Skeletal muscle cell (primary cell): ENCODE data around the gene CNTNAP1.

ENCODE experiments used
- DNase-seq: peaks from one replicate; pipeline ENCODE4 v3.0.0-alpha.2; 2010; ENCODE audit warnings: low read depth
- H3K4me3 ChIP-seq: 2 replicates; pipeline ENCODE4 v1.5.1; 2011; ENCODE audit warnings: low read depth, mild to moderate bottlenecking, control low read depth, low read length, moderate library complexity

Gene CNTNAP1

DNA sequence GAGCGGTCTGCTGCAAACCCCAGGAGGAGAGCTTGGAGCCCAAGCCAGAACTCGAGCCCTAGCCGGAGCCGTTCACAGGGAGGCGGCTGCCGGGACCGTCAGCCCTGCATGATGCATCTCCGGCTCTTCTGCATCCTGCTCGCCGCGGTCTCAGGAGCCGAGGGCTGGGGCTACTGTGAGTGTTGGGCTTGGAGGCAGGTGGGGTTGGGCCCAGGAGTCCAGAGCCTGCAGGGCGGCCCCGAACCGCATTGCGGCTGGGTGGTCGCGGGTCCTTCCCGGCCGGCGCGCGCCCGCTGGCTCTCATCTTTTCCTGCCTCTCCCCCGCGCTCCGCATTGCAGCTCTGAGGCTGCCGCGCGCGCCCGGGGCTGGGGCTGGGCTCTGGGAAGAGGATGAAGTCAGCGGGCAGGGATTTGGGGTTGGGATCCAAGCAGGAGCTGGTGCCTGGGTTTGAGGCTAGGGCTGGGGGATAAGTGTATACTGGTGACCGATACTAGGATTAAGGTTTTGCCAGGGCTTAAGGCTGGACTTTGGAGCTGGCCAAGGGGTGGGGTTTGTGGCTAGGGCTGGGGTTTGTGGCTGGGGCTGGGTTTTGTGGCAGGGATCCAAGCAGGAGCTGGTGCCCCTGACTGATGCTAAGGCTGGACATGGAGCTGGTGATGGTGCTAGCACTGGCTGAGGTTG is 532 bp downstream of the CNTNAP1 start:
- peak overlapping the region; percentile 68 for H3K4me3 ChIP-seq
- DNase-seq, result no peak

DNA sequence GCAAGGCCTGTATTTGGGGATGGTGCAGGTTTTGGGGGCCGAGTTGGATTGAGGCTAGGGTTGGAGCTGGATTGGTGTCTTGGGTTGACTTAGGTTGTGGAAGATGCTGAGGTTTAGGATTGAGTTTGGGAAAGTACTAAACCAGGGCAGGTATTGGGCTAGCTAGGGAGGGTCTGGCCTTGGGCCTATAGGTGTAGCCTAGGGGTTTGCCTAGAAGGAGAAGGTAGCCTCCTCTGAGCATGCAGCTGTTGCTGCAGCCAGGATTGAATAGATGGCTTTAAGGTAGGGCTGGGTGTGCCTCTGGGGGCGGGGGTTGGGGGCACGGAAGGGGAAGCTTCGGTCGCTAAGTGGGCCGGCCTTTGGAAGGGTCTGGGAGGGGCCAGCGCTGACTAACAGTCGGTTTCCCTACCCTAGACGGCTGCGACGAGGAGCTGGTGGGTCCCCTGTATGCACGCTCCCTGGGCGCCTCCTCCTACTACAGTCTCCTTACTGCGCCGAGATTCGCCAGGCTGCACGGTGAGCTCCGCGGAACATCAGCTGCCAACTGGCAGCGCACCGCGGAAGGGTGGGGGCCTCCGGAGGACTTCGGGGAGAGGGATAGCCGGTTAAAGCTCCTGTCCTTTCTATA is 1.2 kb downstream of the CNTNAP1 start:
- H3K4me3 ChIP-seq, result peak overlapping the region; percentile 68
- DNase-seq, result no peak

DNA sequence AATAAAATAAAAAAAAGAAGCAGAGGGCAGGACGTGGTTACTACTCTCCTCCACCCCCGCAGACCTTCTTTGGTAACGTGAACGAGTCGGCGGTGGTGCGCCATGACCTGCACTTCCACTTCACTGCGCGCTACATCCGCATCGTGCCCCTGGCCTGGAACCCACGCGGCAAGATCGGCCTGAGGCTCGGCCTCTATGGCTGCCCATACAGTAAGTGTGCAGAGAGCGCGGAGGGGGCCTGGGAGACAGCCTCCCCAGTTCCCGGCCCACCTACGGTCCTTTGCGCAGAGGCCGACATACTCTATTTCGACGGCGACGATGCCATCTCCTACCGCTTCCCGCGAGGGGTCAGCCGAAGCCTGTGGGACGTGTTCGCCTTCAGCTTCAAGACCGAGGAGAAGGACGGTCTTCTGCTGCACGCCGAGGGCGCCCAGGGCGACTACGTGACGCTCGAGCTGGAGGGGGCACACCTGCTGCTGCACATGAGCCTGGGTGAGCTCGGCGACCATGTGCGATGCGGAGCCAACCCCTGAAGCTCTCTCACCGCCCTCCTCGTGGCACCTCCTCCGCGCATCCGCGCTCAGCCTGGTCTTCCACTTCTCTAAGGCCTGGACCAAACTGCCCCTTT is 2.7 kb downstream of the CNTNAP1 start:
- no peak overlapping the region for H3K4me3 ChIP-seq
- DNase-seq, result no peak

DNA sequence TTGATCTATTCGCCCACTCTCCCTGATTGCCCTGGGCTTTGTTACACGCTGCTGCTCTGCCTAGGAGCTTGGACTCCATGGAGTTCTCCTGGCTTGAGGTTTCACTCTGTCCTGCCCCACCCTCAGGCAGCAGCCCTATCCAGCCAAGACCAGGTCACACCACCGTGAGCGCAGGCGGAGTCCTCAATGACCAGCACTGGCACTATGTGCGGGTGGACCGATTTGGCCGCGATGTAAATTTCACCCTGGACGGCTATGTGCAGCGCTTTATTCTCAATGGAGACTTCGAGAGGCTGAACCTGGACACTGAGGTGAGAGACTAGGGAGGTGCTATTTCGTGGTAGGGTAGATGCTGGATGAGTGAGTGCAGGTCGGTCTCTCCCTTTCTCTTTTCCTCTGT is 3.5 kb downstream of the CNTNAP1 start:
- no peak overlapping the region for H3K4me3 ChIP-seq
- no peak for DNase-seq

DNA sequence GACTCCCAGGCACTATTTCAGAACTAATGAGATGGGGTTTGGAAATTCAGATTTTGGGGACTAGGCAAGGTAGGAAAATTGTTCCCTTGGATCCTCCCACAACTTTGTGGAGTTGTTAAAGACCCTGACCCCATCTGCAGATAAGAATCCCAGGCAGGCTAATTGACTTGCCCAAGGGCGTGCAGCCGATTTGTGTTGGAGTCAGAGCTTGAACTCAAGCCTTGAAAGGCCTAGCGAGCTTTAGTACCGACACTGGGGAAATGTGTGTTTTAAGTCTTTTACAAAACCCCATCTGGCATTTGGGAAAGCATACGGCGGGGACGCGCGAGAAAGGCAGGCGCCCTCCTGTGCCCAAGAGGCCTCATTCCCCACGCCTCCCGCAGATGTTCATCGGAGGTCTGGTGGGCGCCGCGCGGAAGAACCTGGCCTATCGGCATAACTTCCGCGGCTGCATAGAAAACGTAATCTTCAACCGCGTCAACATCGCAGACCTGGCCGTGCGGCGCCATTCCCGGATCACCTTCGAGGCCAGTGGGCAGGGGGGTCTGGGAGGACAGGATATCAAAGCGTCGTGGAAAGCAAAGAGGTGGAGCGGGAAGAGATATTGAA is 4.3 kb downstream of the CNTNAP1 start:
- H3K4me3 ChIP-seq, result no peak overlapping the region
- no peak for DNase-seq

DNA sequence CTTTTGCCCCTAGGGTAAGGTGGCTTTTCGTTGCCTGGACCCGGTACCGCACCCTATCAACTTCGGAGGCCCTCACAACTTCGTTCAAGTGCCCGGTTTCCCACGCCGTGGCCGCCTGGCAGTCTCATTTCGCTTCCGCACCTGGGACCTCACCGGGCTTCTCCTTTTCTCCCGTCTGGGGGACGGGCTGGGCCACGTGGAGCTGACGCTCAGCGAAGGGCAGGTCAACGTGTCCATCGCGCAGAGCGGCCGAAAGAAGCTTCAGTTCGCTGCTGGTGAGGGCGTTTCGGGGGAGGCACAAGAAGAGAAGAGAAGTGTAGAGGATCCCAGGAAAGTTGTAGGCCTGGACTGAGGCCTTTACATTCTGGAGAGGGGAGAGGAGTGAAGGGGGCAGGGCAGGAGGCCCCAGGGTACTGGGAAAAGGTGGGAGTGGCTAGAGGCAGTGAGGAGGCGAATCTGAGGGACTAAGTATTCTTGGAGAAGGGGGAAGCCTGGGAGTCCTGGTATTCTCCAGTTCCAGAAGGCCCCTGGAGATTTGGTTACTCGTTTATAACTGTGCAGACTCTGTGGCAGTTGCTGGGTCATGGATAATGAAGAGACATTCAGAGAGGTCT is 5.5 kb downstream of the CNTNAP1 start:
- no peak overlapping the region for H3K4me3 ChIP-seq

DNA sequence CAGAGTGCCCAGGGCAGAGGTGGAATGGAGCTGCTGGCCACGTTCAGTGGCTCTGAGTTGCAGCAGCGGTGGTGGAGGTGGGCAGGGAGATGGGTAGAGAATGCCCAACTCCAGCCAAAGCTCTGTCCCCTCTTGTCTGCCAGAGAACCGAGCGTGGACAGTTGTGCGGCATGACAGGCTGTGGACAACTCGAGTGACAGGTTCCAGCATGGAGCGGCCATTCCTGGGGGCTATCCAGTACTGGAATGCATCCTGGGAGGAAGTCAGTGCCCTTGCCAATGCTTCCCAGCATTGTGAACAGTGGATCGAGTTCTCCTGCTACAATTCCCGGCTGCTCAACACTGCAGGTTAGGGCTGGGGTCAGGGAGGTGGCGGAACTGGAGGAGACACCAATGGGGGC is 8.3 kb downstream of the CNTNAP1 start:
- DNase-seq, result no peak
- no peak overlapping the region for H3K4me3 ChIP-seq

More for the DNA sequence above, 5.5 kb downstream of the CNTNAP1 start:
- DNase-seq, result no peak

DNA sequence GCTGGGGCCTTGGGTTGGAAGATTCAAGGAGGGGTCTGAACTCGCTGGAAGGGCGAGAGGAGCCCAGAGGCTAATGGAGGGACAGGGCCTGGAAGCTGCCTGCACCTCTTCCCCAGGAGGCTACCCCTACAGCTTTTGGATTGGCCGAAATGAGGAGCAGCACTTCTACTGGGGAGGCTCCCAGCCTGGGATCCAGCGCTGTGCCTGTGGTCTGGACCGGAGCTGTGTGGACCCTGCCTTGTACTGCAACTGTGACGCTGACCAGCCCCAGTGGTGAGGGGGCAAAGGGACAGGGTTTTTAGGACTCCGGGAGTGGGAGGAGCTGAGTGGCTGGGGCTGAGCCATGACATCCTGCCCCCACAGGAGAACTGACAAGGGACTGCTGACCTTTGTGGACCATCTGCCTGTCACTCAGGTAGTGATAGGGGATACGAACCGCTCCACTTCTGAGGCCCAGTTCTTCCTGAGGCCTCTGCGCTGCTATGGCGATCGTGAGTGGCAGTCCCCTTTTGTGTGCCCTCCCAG is 8.8 kb downstream of the CNTNAP1 start:
- no peak for DNase-seq
- no peak overlapping the region for H3K4me3 ChIP-seq

DNA sequence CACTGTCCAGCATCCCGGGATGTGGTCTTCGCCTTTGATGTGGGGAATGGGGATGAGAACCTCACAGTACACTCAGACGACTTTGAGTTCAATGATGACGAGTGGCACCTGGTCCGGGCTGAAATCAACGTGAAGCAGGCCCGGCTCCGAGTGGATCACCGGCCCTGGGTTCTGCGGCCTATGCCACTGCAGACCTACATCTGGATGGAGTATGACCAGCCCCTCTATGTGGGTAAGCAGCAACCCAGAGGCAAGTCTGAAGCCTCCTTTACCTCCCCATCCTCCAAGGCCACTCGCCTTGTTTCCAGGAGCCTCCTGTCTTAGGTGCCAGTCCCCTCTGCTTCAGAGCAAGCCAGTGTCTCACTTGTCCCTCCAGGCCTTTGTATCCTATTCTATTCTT is 10.2 kb downstream of the CNTNAP1 start:
- H3K4me3 ChIP-seq, result no peak overlapping the region
- DNase-seq, result no peak

DNA sequence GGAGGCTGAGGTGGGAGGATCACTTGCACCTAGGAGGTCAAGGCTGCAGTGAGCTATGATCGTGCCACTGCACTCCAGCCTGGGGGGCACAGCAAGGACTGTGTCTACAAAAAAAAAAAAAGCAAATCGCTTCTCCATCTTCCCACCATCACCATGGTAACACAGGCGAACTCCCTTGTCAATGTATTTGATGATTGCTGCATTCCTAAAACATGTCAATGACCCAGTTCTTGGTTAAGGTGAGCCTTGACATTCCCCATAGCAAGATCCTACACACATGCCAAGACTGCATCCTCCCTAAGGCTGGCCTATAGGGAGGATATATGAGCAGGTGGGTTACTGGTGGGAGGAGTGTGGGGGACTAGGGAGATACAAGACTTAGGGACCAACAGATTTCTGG is 12.2 kb downstream of the CNTNAP1 start:
- DNase-seq, result no peak

DNA sequence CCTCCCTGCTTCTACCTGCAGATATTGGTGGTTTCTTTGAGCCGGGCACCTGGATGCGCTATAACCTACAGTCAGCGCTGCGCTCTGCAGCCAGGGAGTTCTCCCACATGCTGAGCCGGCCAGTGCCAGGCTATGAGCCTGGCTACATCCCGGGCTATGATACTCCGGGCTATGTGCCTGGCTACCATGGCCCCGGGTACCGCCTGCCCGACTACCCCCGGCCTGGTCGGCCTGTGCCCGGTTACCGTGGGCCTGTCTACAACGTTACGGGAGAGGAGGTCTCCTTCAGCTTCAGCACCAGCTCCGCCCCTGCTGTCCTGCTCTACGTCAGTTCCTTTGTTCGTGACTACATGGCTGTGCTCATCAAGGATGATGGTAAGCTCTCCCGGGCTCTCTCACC is 13.2 kb downstream of the CNTNAP1 start:
- H3K4me3 ChIP-seq, result no peak overlapping the region
- no peak for DNase-seq

More for the DNA sequence above, 12.2 kb downstream of the CNTNAP1 start:
- H3K4me3 ChIP-seq, result no peak overlapping the region

DNA sequence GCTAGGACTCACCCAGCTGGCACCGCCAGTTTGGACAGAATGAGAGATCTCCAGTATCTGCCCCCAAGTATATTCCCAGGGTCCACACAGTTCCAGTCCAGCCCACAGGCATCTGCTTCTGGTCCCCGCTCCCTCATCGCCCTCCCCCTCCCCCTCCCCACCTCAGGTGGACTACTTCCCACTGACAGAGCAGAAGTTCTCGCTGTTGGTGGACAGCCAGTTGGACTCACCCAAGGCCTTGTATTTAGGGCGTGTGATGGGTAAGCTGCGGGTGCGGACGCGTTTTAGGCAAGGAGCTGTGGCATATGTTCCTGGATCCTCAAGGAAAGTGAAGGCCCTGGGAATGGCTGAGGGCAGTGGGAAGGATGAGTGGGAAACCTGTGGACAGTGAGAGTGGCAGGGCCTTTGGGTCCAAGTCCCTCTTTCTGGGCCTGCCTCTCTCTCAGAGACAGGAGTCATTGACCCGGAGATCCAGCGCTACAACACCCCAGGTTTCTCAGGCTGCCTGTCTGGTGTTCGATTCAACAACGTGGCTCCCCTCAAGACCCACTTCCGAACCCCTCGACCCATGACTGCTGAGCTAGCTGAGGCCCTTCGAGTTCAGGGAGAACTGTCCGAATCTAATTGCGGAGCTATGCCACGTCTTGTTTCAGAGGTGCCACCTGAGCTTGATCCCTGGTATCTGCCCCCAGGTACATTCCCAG is 14.9 kb downstream of the CNTNAP1 start:
- DNase-seq, result no peak

DNA sequence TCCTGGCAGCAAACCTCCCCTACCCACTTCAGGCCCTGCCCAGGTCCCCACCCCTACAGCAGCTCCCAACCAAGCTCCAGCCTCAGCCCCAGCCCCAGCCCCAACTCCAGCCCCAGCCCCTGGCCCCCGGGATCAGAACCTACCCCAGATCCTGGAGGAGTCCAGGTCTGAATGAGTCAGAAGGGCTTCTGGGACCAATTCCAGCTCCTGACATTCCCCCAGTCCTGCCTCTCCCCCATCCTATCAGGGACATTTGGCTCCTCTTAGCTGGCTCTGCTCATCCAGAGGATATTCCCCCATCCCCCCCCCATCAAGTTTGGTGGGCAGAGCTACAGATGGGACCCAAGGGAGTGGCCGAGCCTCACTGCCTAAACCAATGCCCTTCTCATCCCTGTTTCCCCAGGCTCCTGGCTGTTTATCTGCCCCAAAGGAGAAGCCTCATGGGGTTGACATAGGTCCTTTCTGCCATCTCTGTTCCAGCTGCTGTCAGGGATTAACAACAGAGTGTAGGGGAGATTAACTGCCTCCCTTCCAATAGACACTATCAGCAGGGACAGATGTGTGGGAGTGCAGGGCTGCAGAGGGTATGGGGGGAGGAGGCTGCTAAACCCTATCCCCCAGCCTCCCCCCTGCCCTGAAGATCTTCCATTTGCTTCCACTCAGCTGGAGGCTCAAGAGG is 16.5 kb downstream of the CNTNAP1 start:
- DNase-seq, result peak; percentile 78
- no peak overlapping the region for H3K4me3 ChIP-seq

More for the DNA sequence above, 14.9 kb downstream of the CNTNAP1 start:
- no peak overlapping the region for H3K4me3 ChIP-seq

DNA sequence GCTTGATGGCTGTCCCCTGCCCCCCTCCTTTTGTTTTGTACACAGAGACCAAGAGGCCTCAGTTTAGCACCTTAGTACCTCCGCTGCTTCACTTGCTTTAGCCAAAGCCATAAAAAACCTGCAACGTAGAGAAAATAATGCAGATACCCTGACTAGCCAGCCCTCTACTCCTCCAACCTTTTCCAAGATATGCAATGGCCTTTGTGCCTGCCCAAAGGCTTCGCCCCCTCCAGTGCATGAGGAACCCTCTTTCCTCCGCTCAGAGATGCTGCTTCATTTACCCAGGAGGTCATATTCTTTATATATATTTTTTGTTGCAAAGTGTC is 17.0 kb downstream of the CNTNAP1 start:
- no peak overlapping the region for H3K4me3 ChIP-seq
- no peak for DNase-seq

DNA sequence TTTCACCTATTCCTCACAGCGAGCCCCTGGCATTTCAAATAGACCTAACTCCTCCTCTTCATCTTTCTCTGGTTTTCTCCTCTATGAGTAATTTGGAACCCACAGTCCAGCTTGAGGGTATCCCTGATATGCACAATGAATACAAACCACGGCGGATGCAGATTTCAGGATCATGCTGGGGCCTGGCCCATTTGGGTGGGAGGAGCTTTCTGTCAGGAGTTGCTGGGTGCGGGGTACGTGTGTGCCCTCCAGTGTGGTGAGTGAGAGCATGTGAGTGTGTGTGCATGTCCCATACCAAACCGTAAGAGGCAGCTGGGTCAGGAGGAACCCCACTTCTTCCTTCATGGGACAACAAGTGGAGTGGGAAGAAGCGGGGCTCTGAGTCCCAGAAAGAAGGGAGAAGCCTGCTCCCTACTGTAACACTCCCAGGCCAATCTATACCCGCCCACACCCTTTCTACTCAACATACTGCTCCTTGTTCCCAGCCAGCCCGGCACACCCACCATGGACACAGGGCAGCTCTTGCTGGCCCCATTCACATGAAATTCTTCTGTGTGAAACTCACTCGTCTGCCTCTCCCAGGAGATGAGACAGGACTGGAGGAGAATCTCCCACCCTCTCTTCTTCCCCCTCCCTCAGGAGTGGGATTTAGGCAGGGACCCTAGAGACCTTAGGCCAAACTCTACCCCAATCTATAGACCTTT is 18.4 kb downstream of the CNTNAP1 start:
- DNase-seq, result no peak
- no peak overlapping the region for H3K4me3 ChIP-seq

DNA sequence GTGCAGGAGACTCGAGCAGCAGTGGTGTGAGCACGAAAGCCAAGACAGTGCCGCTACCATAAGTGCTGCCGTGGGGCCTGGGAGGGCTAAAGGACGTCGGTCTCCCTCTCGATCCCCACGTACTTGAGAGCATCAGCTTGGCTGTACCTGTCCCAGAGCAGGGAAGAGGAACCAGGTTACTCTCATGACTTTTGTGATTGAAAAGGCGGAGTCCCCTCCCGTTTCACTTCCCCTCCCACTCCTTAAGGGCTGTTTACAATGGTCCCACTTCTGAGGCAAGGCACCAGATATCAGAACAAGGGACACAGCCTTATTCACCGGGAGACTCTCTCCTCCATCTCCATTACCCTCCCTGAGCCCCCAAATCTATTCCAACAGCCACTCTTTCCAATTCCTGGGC is 20.1 kb downstream of the CNTNAP1 start:
- no peak overlapping the region for H3K4me3 ChIP-seq
- DNase-seq, result no peak

DNA sequence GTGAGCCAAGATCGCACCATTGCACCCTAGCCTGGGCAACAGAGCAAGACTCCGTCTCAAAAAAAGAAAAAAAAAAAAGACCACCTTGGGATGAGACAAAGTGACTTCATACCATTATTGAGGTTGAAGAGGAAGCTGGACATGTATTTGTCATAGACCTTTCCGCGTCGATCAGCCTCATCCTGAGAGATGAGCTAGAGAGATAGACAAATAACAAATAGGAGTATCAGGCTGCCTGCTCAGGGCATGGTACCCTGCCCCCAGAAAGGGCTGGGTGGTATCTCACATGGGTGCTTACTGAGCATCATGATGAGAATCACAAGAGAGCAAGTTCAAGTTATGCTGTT is 22.1 kb downstream of the CNTNAP1 start:
- DNase-seq, result no peak
- H3K4me3 ChIP-seq, result no peak overlapping the region

DNA sequence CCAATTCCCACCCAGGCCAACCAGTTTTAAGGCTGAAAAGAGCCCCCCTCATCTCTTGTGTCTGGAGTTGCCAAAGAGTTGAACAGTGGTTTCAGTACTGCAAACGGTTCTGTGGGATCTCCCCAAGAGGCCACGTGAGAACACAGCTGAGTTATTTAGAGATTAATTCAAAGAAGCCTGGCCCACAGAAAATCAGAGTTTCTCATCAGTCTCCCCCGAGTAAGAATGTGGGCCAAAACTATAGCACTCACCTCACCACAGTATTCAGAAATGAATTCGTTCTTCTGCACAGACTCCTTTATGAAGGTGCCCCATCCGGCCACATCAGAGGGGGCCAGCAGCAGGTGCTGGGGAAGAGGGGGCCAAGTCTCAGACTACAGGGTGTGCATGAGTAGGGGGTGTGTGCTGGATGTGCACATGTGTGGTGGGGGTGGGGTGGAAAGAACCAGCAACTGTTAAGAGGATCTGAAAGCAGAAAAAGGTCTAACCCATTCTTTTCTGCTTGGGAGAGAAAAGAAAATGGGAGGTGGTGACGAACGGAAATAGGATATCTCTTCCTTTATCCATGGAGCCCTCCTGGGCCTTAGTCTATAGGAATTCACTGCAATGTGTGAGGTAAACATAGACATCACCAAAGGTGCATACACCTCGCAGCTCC is 22.6 kb downstream of the CNTNAP1 start:
- no peak overlapping the region for H3K4me3 ChIP-seq
- no peak for DNase-seq
